Endothelial cell (in vitro differentiated cells): ENCODE measurements around the gene WDR17. TPM values are rescaled to one million over a fixed set of nuclear protein-coding genes. Genes with fewer than 3 reads are reported as not detected.
A peak's percentile ranks its signal among the peaks of the same experiment; 100 is the strongest.

ENCODE experiments used
- DNase-seq: peaks from one replicate; pipeline ENCODE4 v3.0.0; 2021; ENCODE audit warnings: low spot score
- H3K27ac Mint-ChIP-seq: one replicate; pipeline ENCODE4 v1.8.0; 2021; ENCODE audit warnings: mixed read lengths, inconsistent platforms; ENCODE audit not compliant: unreplicated experiment
- H3K27me3 Mint-ChIP-seq: one replicate; pipeline ENCODE4 v1.8.0; 2021; ENCODE audit warnings: mild to moderate bottlenecking, moderate library complexity, mixed read lengths, inconsistent platforms; ENCODE audit not compliant: unreplicated experiment
- H3K36me3 Mint-ChIP-seq: one replicate; pipeline ENCODE4 v1.8.0; 2021; ENCODE audit warnings: mild to moderate bottlenecking, low read depth, mixed read lengths, inconsistent platforms; ENCODE audit not compliant: unreplicated experiment
- H3K4me1 Mint-ChIP-seq: one replicate; pipeline ENCODE4 v1.8.0; 2021; ENCODE audit warnings: mild to moderate bottlenecking, mixed read lengths, inconsistent platforms; ENCODE audit not compliant: unreplicated experiment
- H3K4me3 Mint-ChIP-seq: one replicate; pipeline ENCODE4 v1.8.0; 2021; ENCODE audit warnings: mild to moderate bottlenecking, mixed read lengths, inconsistent platforms; ENCODE audit not compliant: unreplicated experiment
- H3K9me3 Mint-ChIP-seq: one replicate; pipeline ENCODE4 v1.8.0; 2021; ENCODE audit warnings: mixed read lengths, inconsistent platforms; ENCODE audit not compliant: unreplicated experiment
- total RNA-seq: library from RNA; stranded (reverse); fragmentation: NEBNext Ultra II Directional; extraction: Animal tissue kit (Norgen Biotek cat#: 25700); gene quantifications from one replicate; pipeline ENCODE4 v1.2.1, GENCODE V29; 2021; ENCODE audit not compliant: unreplicated experiment
- TF ChIP-seq, protein P1 (sequence below): fragments of 200-600 bp; sonication (generic); IDR thresholded peaks from one replicate; pipeline ENCODE4 v1.5.0; 2021; ENCODE audit warnings: antibody characterized with exemption; ENCODE audit not compliant: unreplicated experiment

WDR17 gene
- total RNA-seq, 1 donor from 2014 or later = 0.64 TPM

DNA sequence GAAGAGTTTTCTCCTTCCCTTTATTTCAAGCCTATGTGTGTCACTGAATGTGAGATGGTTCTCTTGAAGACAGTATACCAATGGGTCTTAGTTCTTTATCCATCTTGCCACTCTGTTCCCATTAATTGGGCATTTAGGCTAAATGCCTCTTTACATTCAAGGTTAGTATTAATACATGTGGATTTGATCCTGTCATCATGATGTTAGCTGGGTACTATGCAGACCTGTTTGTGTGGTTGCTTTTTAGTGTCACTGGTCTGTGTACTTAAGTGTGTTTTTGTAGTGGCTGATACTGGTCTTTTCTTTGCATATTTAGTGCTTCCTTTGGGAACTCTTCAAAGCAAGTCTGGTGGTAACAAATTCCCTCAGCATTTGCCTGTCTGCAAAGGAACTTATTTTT is 23.4 kb upstream of the WDR17 start:
- no peak for DNase-seq
- Mint-ChIP-seq H3K9me3 (no peaks in the 10 kb centered on the region), H3K36me3 (no peaks in the 10 kb centered on the region), H3K27ac (no peak overlapping the region), H3K4me3 (no peak overlapping the region), H3K4me1 (no peaks in the 10 kb centered on the region), H3K27me3 (peaks cover 3% of the 10 kb centered on the region)
- TF ChIP-seq, protein P1, sequence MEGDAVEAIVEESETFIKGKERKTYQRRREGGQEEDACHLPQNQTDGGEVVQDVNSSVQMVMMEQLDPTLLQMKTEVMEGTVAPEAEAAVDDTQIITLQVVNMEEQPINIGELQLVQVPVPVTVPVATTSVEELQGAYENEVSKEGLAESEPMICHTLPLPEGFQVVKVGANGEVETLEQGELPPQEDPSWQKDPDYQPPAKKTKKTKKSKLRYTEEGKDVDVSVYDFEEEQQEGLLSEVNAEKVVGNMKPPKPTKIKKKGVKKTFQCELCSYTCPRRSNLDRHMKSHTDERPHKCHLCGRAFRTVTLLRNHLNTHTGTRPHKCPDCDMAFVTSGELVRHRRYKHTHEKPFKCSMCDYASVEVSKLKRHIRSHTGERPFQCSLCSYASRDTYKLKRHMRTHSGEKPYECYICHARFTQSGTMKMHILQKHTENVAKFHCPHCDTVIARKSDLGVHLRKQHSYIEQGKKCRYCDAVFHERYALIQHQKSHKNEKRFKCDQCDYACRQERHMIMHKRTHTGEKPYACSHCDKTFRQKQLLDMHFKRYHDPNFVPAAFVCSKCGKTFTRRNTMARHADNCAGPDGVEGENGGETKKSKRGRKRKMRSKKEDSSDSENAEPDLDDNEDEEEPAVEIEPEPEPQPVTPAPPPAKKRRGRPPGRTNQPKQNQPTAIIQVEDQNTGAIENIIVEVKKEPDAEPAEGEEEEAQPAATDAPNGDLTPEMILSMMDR = no peak

DNA sequence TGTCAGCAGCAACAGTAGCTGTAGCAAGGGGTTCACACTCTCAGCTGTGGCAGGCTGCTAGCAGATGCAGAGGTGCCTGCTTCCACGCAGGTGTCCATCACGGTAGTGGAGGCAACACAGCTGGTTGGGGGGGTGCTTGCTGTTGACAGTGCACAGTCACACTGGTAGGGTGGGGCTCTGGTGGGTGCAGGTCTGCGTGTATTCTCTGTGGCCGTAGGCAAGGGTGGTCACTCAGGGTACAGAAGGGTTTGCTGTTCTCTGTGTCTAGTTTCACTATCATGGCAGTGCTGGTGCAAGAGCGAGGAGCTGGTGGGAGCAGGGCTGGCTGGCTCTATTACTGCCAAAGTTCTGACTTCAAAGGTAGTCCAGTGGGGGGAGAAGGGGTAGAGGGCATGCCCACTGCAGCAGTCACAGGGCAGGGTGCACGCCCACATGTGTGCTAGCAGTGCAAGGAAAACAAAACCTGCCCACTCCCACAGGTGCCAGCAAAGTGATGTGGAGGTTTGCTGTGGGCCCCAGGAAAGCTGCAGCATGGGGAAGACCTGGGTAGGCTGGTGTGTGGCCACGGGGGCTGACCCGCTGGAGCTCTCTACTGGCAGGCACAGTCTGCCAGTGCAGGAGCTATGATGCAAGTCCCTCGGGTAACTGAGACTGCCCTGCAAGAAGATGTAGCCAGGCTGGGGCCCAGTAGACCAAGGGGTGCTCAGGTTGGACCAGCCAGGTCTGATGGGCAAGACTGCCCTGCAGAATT is 21.6 kb upstream of the WDR17 start:
- Mint-ChIP-seq H3K27ac (no peak overlapping the region), H3K9me3 (no peaks in the 10 kb centered on the region), H3K4me1 (no peaks in the 10 kb centered on the region), H3K4me3 (no peak overlapping the region), H3K27me3 (peaks cover 3% of the 10 kb centered on the region), H3K36me3 (no peaks in the 10 kb centered on the region)
- DNase-seq = no peak
- TF ChIP-seq, protein P1 = no peak

DNA sequence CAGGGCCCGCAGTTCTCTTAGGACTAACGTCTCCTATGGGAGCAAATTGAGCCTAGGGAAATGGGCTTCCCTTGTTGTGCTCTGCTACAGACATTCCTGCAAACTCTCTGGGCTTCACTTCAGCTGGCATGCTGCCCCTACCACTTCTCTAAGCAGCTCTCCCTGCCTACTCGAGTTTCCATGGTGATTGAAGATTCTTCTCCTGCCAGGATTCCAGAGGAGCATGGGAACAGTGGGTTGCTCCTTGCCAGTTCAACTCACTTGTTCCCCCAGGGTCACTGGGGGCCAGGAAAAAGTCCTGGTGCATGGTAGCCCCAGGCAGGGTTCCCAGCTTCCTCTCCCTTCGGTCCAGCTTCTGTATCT is 21.1 kb upstream of the WDR17 start:
- no peak overlapping the region for H3K4me3 Mint-ChIP-seq
- H3K27me3 Mint-ChIP-seq = no peaks in the 10 kb centered on the region
- H3K4me1 Mint-ChIP-seq = no peaks in the 10 kb centered on the region
- H3K9me3 Mint-ChIP-seq = no peaks in the 10 kb centered on the region
- no peak for DNase-seq
- TF ChIP-seq, protein P1 = no peak
- H3K27ac Mint-ChIP-seq = peak overlapping the region; percentile 27
- no peaks in the 10 kb centered on the region for H3K36me3 Mint-ChIP-seq

DNA sequence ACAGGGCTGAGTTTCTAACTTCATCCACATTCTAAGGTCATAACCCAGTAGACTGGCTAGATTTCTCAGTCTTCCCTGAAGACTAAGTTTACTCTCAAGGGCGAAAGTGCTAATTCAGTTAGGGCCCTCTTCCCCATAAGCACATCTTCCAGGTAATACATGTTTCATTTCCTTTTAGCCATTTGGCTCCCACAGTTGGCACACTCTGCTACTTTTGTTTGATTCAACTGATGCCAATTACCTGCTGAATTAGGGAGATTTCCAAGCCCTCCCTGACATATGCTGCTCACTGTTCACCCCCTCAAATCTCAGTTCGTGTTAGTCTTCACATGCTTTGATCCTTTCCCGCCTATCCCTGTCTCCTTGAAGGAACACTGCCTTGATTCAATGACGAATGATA is 17.0 kb upstream of the WDR17 start:
- DNase-seq = no peak

DNA sequence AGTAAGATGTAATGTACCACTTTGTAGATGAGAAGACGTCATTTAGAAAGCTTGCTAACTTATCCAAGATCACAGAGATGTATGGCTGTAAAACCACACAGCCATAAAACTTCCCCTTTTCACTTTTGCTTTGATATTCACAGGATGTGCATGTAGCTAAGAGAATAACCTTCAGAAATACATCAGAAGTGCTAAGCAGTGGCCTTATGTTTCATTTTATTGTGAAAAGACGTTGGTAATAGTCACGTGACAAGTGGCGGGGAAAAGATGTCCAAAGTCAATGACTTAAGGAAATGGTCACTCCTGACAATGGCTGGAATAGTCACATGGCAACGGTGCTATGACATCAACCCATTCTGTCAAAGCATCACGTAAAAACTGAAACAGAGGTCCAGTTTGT is 12.9 kb upstream of the WDR17 start:
- H3K9me3 Mint-ChIP-seq = no peaks in the 10 kb centered on the region
- DNase-seq = no peak
- H3K36me3 Mint-ChIP-seq = no peaks in the 10 kb centered on the region
- H3K27ac Mint-ChIP-seq = no peak overlapping the region
- TF ChIP-seq, protein P1 = no peak
- H3K4me1 Mint-ChIP-seq = no peaks in the 10 kb centered on the region
- no peaks in the 10 kb centered on the region for H3K27me3 Mint-ChIP-seq
- H3K4me3 Mint-ChIP-seq = no peak overlapping the region

More for the DNA sequence above, 17.0 kb upstream of the WDR17 start:
- TF ChIP-seq, protein P1 = no peak
- no peak overlapping the region for H3K27ac Mint-ChIP-seq
- no peaks in the 10 kb centered on the region for H3K27me3 Mint-ChIP-seq
- H3K4me1 Mint-ChIP-seq = no peaks in the 10 kb centered on the region
- H3K9me3 Mint-ChIP-seq = no peaks in the 10 kb centered on the region
- no peaks in the 10 kb centered on the region for H3K36me3 Mint-ChIP-seq
- no peak overlapping the region for H3K4me3 Mint-ChIP-seq
